ENCODE data around the gene MMP14. TPM values are rescaled to one million over a fixed set of nuclear protein-coding genes. Genes with fewer than 3 reads are reported as not detected.

MMP14 gene
- total and polyA plus RNA-seq, 2 of the 8 experiments (the other 6 are each of a cell fraction or from before 2014, with no cell fraction given) = 58.2 to 86.8 TPM

DNA sequence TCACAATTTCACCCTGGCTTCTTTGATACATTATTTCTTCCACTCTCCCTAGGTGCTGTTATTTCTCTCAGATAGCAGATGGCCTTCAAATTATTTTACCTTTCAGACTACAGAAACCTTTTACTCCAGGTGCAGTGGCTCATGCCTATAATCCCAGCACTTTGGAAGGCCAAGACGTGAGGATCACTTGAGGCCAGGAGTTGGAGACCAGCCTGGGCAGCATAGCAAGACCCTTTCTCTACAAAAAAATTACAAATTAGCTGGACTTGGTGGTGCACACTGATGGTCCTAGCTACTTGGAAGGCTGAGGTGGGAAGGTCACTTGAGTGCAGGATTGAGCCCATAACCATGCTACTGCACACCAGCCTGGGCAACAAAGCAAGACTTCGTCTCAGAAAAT, 44.2 kb upstream of the MMP14 start:
- Histone ChIP-seq H3K18ac (ENCODE audit: extremely low read depth, low read length) (no peak overlapping the region), H3K14ac (ENCODE audit: insufficient read length) (no peak overlapping the region), H4K8ac (ENCODE audit: extremely low read depth, insufficient read depth, low read length) (no peak overlapping the region), H3K23ac (ENCODE audit: insufficient read length) (no peak overlapping the region), H4K5ac (ENCODE audit: insufficient read length, low read depth, low read length) (no peak overlapping the region), H2BK15ac (ENCODE audit: low read length) (no peak overlapping the region), H3K79me1 (ENCODE audit: low read depth, low read length) (no peaks in the 10 kb centered on the region), H3K4me3 (ENCODE audit: extremely low read depth in 1 of 4, insufficient read depth in 2 of 4, low read depth in 3 of 4, low read length in 4 of 4) (no peak overlapping the region), H3K56ac (replicated peaks; ENCODE audit: insufficient read length, low read depth, low read length) (no peak overlapping the region), H3K9me3 (ENCODE audit: insufficient read depth in 2 of 2, low read depth in 1 of 2, low read length in 1 of 2) (peaks cover 0 to 4% of the 10 kb centered on the region in 2 experiments; a peak in 1 of 4 replicates), H3K27me3 (replicated peaks in 1 of 4; ENCODE audit: control insufficient read depth in 3 of 4, extremely low read depth in 1 of 4, insufficient read depth in 3 of 4, low read length in 3 of 4) (no peaks in the 10 kb centered on the region), H3K27ac (ENCODE audit: low read depth, low read length) (no peak overlapping the region), H2AK5ac (ENCODE audit: low read depth, low read length) (no peak overlapping the region), H2BK12ac (ENCODE audit: low read depth, low read length) (no peak overlapping the region), H3K9ac (replicated peaks in 1 of 4; ENCODE audit: extremely low read depth in 1 of 4, low read depth in 3 of 4, low read length in 3 of 4) (no peak overlapping the region), H3K4me2 (ENCODE audit: insufficient read depth in 1 of 2, low read depth in 2 of 2, low read length in 2 of 2) (no peak overlapping the region), H3K4me1 (replicated peaks in 1 of 4; ENCODE audit: control insufficient read depth in 3 of 4, insufficient read depth in 4 of 4, low read length in 3 of 4) (peaks cover 0 to 7% (median 4%) of the 10 kb centered on the region in 4 experiments; a peak in 5 of 7 replicates), H2BK120ac (replicated peaks; ENCODE audit: low read depth, low read length) (no peak overlapping the region), H3K4ac (replicated peaks; ENCODE audit: insufficient read length, low read depth, low read length) (no peak overlapping the region), H4K91ac (replicated peaks; ENCODE audit: insufficient read length, low read length) (no peak overlapping the region), H2AFZ (ENCODE audit: low read length) (no peak overlapping the region), H2BK20ac (ENCODE audit: low read length) (no peak overlapping the region), H2BK5ac (ENCODE audit: low read depth, low read length) (no peak overlapping the region), H3K23me2 (ENCODE audit: low read depth, low read length) (no peaks in the 10 kb centered on the region), H4K20me1 (replicated peaks in 1 of 2; ENCODE audit: control insufficient read depth in 1 of 2, insufficient read depth in 2 of 2, low read length in 2 of 2) (no peaks in the 10 kb centered on the region), H3K36me3 (ENCODE audit: control insufficient read depth in 2 of 4, insufficient read depth in 4 of 4, low read length in 3 of 4) (no peaks in the 10 kb centered on the region), H3K79me2 (ENCODE audit: control insufficient read depth in 1 of 2, insufficient read depth in 2 of 2, low read length in 2 of 2) (no peaks in the 10 kb centered on the region)
- ChIA-PET POLR2A (ENCODE audit: partially characterized antibody) (interaction anchor here (0.7 to 1.0 kb wide), 2 partner anchors 18 to 204 kb away, joined by 3 read pairs; no protein-coding TSS in a partner anchor), CTCF (ENCODE audit: partially characterized antibody) (interaction anchor here (0.6 to 1.4 kb wide), 4 partner anchors 14 to 61 kb away, joined by 3 read pairs; no protein-coding TSS in a partner anchor)
- DNase-seq (ENCODE audit: low read depth in 1 of 2, low spot score in 2 of 2) (no peak), FAIRE-seq (no peak)
- WGBS, 2 experiments (ENCODE audit: extremely low coverage in 1 of 2, insufficient coverage in 1 of 2, insufficient read length in 1 of 2, insufficient replicate concordance in 2 of 2, low coverage in 1 of 2, low lambda C conversion rate in 2 of 2, missing lambda C conversion rate in 1 of 2) = 81% methylated on average over 2 of the region's 2 CpGs; no CpG with 5 or more reads in 1 of the 2 experiments
- TF ChIP-seq, protein P1, sequence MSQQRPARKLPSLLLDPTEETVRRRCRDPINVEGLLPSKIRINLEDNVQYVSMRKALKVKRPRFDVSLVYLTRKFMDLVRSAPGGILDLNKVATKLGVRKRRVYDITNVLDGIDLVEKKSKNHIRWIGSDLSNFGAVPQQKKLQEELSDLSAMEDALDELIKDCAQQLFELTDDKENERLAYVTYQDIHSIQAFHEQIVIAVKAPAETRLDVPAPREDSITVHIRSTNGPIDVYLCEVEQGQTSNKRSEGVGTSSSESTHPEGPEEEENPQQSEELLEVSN (IDR thresholded peaks at IDR 0.05) = no peak
- no peak for TF ChIP-seq CHD1 (IDR thresholded peaks at IDR 0.05; ENCODE audit: low read depth, low read length)
- TF ChIP-seq ASH2L (IDR thresholded peaks at IDR 0.05; ENCODE audit: low read length) = no peak
- no peak for TF ChIP-seq KDM1A (IDR thresholded peaks at IDR 0.05; ENCODE audit: borderline replicate concordance, low read length)
- TF ChIP-seq SUZ12 (IDR thresholded peaks at IDR 0.05; ENCODE audit: low read length) = no peak
- TF ChIP-seq SP2 (IDR thresholded peaks at IDR 0.05; ENCODE audit: low read length) = no peak
- TF ChIP-seq RNF2 (IDR thresholded peaks at IDR 0.05; ENCODE audit: borderline replicate concordance, low read depth, low read length, missing control alignments, poor library complexity, severe bottlenecking) = no peak
- TF ChIP-seq SP4 (IDR thresholded peaks at IDR 0.05; ENCODE audit: low read length) = no peak
- TF ChIP-seq POLR2A (IDR thresholded peaks at IDR 0.05; ENCODE audit: control extremely low read depth in 1 of 2, low read depth in 2 of 2, low read length in 2 of 2) = no peak
- TF ChIP-seq TBP (IDR thresholded peaks at IDR 0.05; ENCODE audit: low read depth, low read length) = no peak
- no peak for TF ChIP-seq POLR2AphosphoS5 (IDR thresholded peaks at IDR 0.05; ENCODE audit: low read depth, low read length)

All from H1 (cell line).